Progenitor cell of endocrine pancreas (in vitro differentiated cells): ENCODE results near the gene NFKBIZ. TPM values are rescaled to one million over a fixed set of nuclear protein-coding genes. Genes with fewer than 3 reads are reported as not detected.

Experiments used
- DNase-seq: peaks from one replicate; pipeline ENCODE4 v3.0.0; 2021; ENCODE audit warnings: low spot score; ENCODE audit not compliant: unreplicated experiment
- H3K27ac Mint-ChIP-seq: 2 replicates; pipeline ENCODE4 v1.8.0; 2021; ENCODE audit warnings: mild to moderate bottlenecking, moderate library complexity, mixed read lengths
- H3K27me3 Mint-ChIP-seq: 2 replicates; pipeline ENCODE4 v1.8.0; 2021; ENCODE audit warnings: mixed read lengths
- H3K36me3 Mint-ChIP-seq: 2 replicates; pipeline ENCODE4 v1.8.0; 2022; ENCODE audit warnings: mixed read lengths; ENCODE audit not compliant: insufficient read depth
- H3K4me1 Mint-ChIP-seq: 2 replicates; pipeline ENCODE4 v1.8.0; 2021; ENCODE audit warnings: low read depth, mixed read lengths
- H3K4me3 Mint-ChIP-seq: 2 replicates; pipeline ENCODE4 v1.8.0; 2021; ENCODE audit warnings: low read depth, mild to moderate bottlenecking, moderate library complexity, mixed read lengths
- H3K9me3 Mint-ChIP-seq: 2 replicates; pipeline ENCODE4 v1.8.0; 2021; ENCODE audit warnings: low read depth, mixed read lengths
- CTCF ChIP-seq: fragments of 200-600 bp; sonication (generic); IDR thresholded peaks from one replicate; pipeline ENCODE4 v1.5.0; 2021; ENCODE audit warnings: antibody characterized with exemption, mild to moderate bottlenecking; ENCODE audit not compliant: unreplicated experiment
- total RNA-seq: library from RNA; stranded (reverse); gene quantifications from 2 replicates; pipeline ENCODE4 v1.2.1, GENCODE V29; 2021

Gene NFKBIZ
- total RNA-seq, 1 donor from 2014 or later = 13.3 TPM

- Mint-ChIP-seq H3K27me3 (peaks cover 8% of the 10 kb centered on the region), H3K9me3 (no peaks in the 10 kb centered on the region), H3K27ac (no peak overlapping the region), H3K4me1 (peaks cover 16% of the 10 kb centered on the region), H3K36me3 (no peaks in the 10 kb centered on the region), H3K4me3 (no peak overlapping the region)
- TF ChIP-seq CTCF = no peak
- no peak for DNase-seq
Measured at GRCh38 chr3:101833446-101833974, 15.8 kb upstream of the NFKBIZ start.

GRCh38 chr3:101835676-101836075 lies 13.6 kb upstream of the NFKBIZ start:
- Mint-ChIP-seq H3K27ac (no peak overlapping the region), H3K4me3 (no peak overlapping the region), H3K36me3 (no peaks in the 10 kb centered on the region), H3K27me3 (peaks cover 2% of the 10 kb centered on the region), H3K9me3 (no peaks in the 10 kb centered on the region), H3K4me1 (peaks cover 14% of the 10 kb centered on the region)
- no peak for DNase-seq
- no peak for TF ChIP-seq CTCF

GRCh38 chr3:101836160-101836559 lies 13.2 kb upstream of the NFKBIZ start:
- no peak for DNase-seq
- no peak for TF ChIP-seq CTCF
- no peak overlapping the region for H3K4me3 Mint-ChIP-seq
- peaks cover 14% of the 10 kb centered on the region for H3K4me1 Mint-ChIP-seq
- no peaks in the 10 kb centered on the region for H3K9me3 Mint-ChIP-seq
- no peaks in the 10 kb centered on the region for H3K36me3 Mint-ChIP-seq
- H3K27ac Mint-ChIP-seq = no peak overlapping the region
- H3K27me3 Mint-ChIP-seq = peaks cover 2% of the 10 kb centered on the region

GRCh38 chr3:101836652-101837598 lies 12.4 kb upstream of the NFKBIZ start:
- peaks cover 1% of the 10 kb centered on the region for H3K9me3 Mint-ChIP-seq
- TF ChIP-seq CTCF = no peak
- H3K4me1 Mint-ChIP-seq = peaks cover 14% of the 10 kb centered on the region
- H3K36me3 Mint-ChIP-seq = no peaks in the 10 kb centered on the region
- H3K4me3 Mint-ChIP-seq = no peak overlapping the region
- H3K27ac Mint-ChIP-seq = no peak overlapping the region
- no peak for DNase-seq
- H3K27me3 Mint-ChIP-seq = peaks cover 2% of the 10 kb centered on the region

GRCh38 chr3:101838691-101839090 lies 10.6 kb upstream of the NFKBIZ start:
- peaks cover 2% of the 10 kb centered on the region for H3K27me3 Mint-ChIP-seq
- no peak for DNase-seq
- peaks cover 6% of the 10 kb centered on the region for H3K9me3 Mint-ChIP-seq
- TF ChIP-seq CTCF = no peak
- peaks cover 9% of the 10 kb centered on the region for H3K4me1 Mint-ChIP-seq
- H3K4me3 Mint-ChIP-seq = no peak overlapping the region
- no peaks in the 10 kb centered on the region for H3K36me3 Mint-ChIP-seq
- H3K27ac Mint-ChIP-seq = no peak overlapping the region
